Measurements from ENCODE around the gene LIN28A. TPM values are rescaled to one million over a fixed set of nuclear protein-coding genes. Genes with fewer than 3 reads are reported as not detected.
"Not testable (repeated sequence)": the region's sequence is repeated elsewhere in the genome, so short reads cannot be mapped to it uniquely, and the experiment has no call there.

Gene LIN28A
- polyA plus RNA-seq, 1 donor = 0.03 TPM

- no peak overlapping the region for H3K27ac ChIP-seq (ENCODE audit: low read length)
- no CpG with 5 or more reads among the region's 5 CpGs for WGBS (ENCODE audit: insufficient coverage, low lambda C conversion rate)
- no peak overlapping the region for H3K4me3 ChIP-seq (ENCODE audit: low read length)
- no peaks in the 10 kb centered on the region for H3K4me1 ChIP-seq (ENCODE audit: control insufficient read depth, insufficient read depth, low read length)
- H3K36me3 ChIP-seq (ENCODE audit: control insufficient read depth, insufficient read depth, low read length) = no peaks in the 10 kb centered on the region
- no peak for DNase-seq
- no peaks in the 10 kb centered on the region for H3K9me3 ChIP-seq (ENCODE audit: control insufficient read depth, low read depth, low read length)
- peaks cover 4% of the 10 kb centered on the region for H3K27me3 ChIP-seq (ENCODE audit: control insufficient read depth, insufficient read depth, low read length)
Measured at GRCh38 chr1:26372039-26372438, 38.6 kb upstream of the LIN28A start.

GRCh38 chr1:26372611-26373010, 38.0 kb upstream of the LIN28A start, which contains the start of gene ZNF683:
Gene ZNF683 (minus strand): TSS chr1:26372750. CDS start chr1:26368571, 4,179 bp downstream.
- DNase-seq; H3K4me1 ChIP-seq (ENCODE audit: control insufficient read depth, insufficient read depth, low read length); H3K4me3 ChIP-seq (ENCODE audit: low read length); H3K27ac ChIP-seq (ENCODE audit: low read length); H3K9me3 ChIP-seq (ENCODE audit: control insufficient read depth, low read depth, low read length); H3K36me3 ChIP-seq (ENCODE audit: control insufficient read depth, insufficient read depth, low read length); H3K27me3 ChIP-seq (ENCODE audit: control insufficient read depth, insufficient read depth, low read length): not testable (repeated sequence)
- WGBS (ENCODE audit: insufficient coverage, low lambda C conversion rate) = 80% methylated on average over 1 of the region's 3 CpGs

- Histone ChIP-seq H3K27ac (ENCODE audit: low read length) (no peak overlapping the region), H3K4me1 (ENCODE audit: control insufficient read depth, insufficient read depth, low read length) (peaks cover 2% of the 10 kb centered on the region), H3K36me3 (ENCODE audit: control insufficient read depth, insufficient read depth, low read length) (no peaks in the 10 kb centered on the region), H3K9me3 (ENCODE audit: control insufficient read depth, low read depth, low read length) (no peaks in the 10 kb centered on the region), H3K4me3 (ENCODE audit: low read length) (no peak overlapping the region), H3K27me3 (ENCODE audit: control insufficient read depth, insufficient read depth, low read length) (peaks cover 4% of the 10 kb centered on the region)
- no peak for DNase-seq
- no CpG with 5 or more reads among the region's 4 CpGs for WGBS (ENCODE audit: insufficient coverage, low lambda C conversion rate)
Measured at GRCh38 chr1:26373281-26373680, 37.3 kb upstream of the LIN28A start.

- no peak for DNase-seq
- H3K9me3 ChIP-seq (ENCODE audit: control insufficient read depth, low read depth, low read length) = no peaks in the 10 kb centered on the region
- 40% methylated on average over 1 of the region's 2 CpGs for WGBS (ENCODE audit: insufficient coverage, low lambda C conversion rate)
- peaks cover 3% of the 10 kb centered on the region for H3K4me1 ChIP-seq (ENCODE audit: control insufficient read depth, insufficient read depth, low read length)
- H3K36me3 ChIP-seq (ENCODE audit: control insufficient read depth, insufficient read depth, low read length) = no peaks in the 10 kb centered on the region
- H3K27me3 ChIP-seq (ENCODE audit: control insufficient read depth, insufficient read depth, low read length) = peaks cover 4% of the 10 kb centered on the region
- H3K4me3 ChIP-seq (ENCODE audit: low read length) = no peak overlapping the region
- no peak overlapping the region for H3K27ac ChIP-seq (ENCODE audit: low read length)
Measured at GRCh38 chr1:26373789-26374188, 36.8 kb upstream of the LIN28A start.

GRCh38 chr1:26374361-26374760, 36.3 kb upstream of the LIN28A start:
- H3K4me3 ChIP-seq (ENCODE audit: low read length); H3K36me3 ChIP-seq (ENCODE audit: control insufficient read depth, insufficient read depth, low read length); DNase-seq; H3K27ac ChIP-seq (ENCODE audit: low read length); H3K4me1 ChIP-seq (ENCODE audit: control insufficient read depth, insufficient read depth, low read length); H3K27me3 ChIP-seq (ENCODE audit: control insufficient read depth, insufficient read depth, low read length); H3K9me3 ChIP-seq (ENCODE audit: control insufficient read depth, low read depth, low read length): not testable (repeated sequence)
- WGBS (ENCODE audit: insufficient coverage, low lambda C conversion rate) = no CpG with 5 or more reads among the region's 2 CpGs

- Histone ChIP-seq H3K27ac (ENCODE audit: low read length) (no peak overlapping the region), H3K4me1 (ENCODE audit: control insufficient read depth, insufficient read depth, low read length) (peaks cover 3% of the 10 kb centered on the region), H3K27me3 (ENCODE audit: control insufficient read depth, insufficient read depth, low read length) (peaks cover 4% of the 10 kb centered on the region), H3K4me3 (ENCODE audit: low read length) (no peak overlapping the region), H3K9me3 (ENCODE audit: control insufficient read depth, low read depth, low read length) (no peaks in the 10 kb centered on the region), H3K36me3 (ENCODE audit: control insufficient read depth, insufficient read depth, low read length) (no peaks in the 10 kb centered on the region)
- DNase-seq = no peak
- no CpG with 5 or more reads among the region's 6 CpGs for WGBS (ENCODE audit: insufficient coverage, low lambda C conversion rate)
Measured at GRCh38 chr1:26375081-26375480, 35.5 kb upstream of the LIN28A start.

GRCh38 chr1:26376050-26376449, 34.6 kb upstream of the LIN28A start:
- Histone ChIP-seq H3K36me3 (ENCODE audit: control insufficient read depth, insufficient read depth, low read length) (no peaks in the 10 kb centered on the region), H3K27me3 (ENCODE audit: control insufficient read depth, insufficient read depth, low read length) (peaks cover 6% of the 10 kb centered on the region), H3K4me1 (ENCODE audit: control insufficient read depth, insufficient read depth, low read length) (peaks cover 3% of the 10 kb centered on the region), H3K9me3 (ENCODE audit: control insufficient read depth, low read depth, low read length) (no peaks in the 10 kb centered on the region), H3K4me3 (ENCODE audit: low read length) (no peak overlapping the region), H3K27ac (ENCODE audit: low read length) (no peak overlapping the region)
- no peak for DNase-seq
- no CpG with 5 or more reads among the region's 4 CpGs for whole genome bisulfite sequencing (ENCODE audit: insufficient coverage, low lambda C conversion rate)

GRCh38 chr1:26378088-26378878, 32.3 kb upstream of the LIN28A start:
- Histone ChIP-seq H3K4me3 (ENCODE audit: low read length) (no peak overlapping the region), H3K36me3 (ENCODE audit: control insufficient read depth, insufficient read depth, low read length) (no peaks in the 10 kb centered on the region), H3K27me3 (ENCODE audit: control insufficient read depth, insufficient read depth, low read length) (peaks cover 5% of the 10 kb centered on the region), H3K27ac (ENCODE audit: low read length) (peak overlapping the region; percentile 55), H3K9me3 (ENCODE audit: control insufficient read depth, low read depth, low read length) (no peaks in the 10 kb centered on the region), H3K4me1 (ENCODE audit: control insufficient read depth, insufficient read depth, low read length) (peaks cover 3% of the 10 kb centered on the region)
- peak; percentile 36 to 76 for DNase-seq
- no CpG with 5 or more reads among the region's 5 CpGs for WGBS (ENCODE audit: insufficient coverage, low lambda C conversion rate)

GRCh38 chr1:26378879-26379251, 31.8 kb upstream of the LIN28A start:
- Histone ChIP-seq H3K4me3 (ENCODE audit: low read length) (no peak overlapping the region), H3K27ac (ENCODE audit: low read length) (no peak overlapping the region), H3K4me1 (ENCODE audit: control insufficient read depth, insufficient read depth, low read length) (peaks cover 3% of the 10 kb centered on the region), H3K27me3 (ENCODE audit: control insufficient read depth, insufficient read depth, low read length) (peaks cover 5% of the 10 kb centered on the region), H3K9me3 (ENCODE audit: control insufficient read depth, low read depth, low read length) (no peaks in the 10 kb centered on the region), H3K36me3 (ENCODE audit: control insufficient read depth, insufficient read depth, low read length) (no peaks in the 10 kb centered on the region)
- WGBS (ENCODE audit: insufficient coverage, low lambda C conversion rate) = no CpG with 5 or more reads among the region's 3 CpGs
- no peak for DNase-seq

- peaks cover 4% of the 10 kb centered on the region for H3K27me3 ChIP-seq (ENCODE audit: control insufficient read depth, insufficient read depth, low read length)
- H3K9me3 ChIP-seq (ENCODE audit: control insufficient read depth, low read depth, low read length) = no peaks in the 10 kb centered on the region
- H3K36me3 ChIP-seq (ENCODE audit: control insufficient read depth, insufficient read depth, low read length) = no peaks in the 10 kb centered on the region
- no peak overlapping the region for H3K4me3 ChIP-seq (ENCODE audit: low read length)
- WGBS (ENCODE audit: insufficient coverage, low lambda C conversion rate) = 100% methylated on average over 1 of the region's 3 CpGs
- no peak for DNase-seq
- H3K4me1 ChIP-seq (ENCODE audit: control insufficient read depth, insufficient read depth, low read length) = no peaks in the 10 kb centered on the region
- H3K27ac ChIP-seq (ENCODE audit: low read length) = no peak overlapping the region
Measured at GRCh38 chr1:26384076-26384475, 26.5 kb upstream of the LIN28A start.

GRCh38 chr1:26385063-26385462, 25.6 kb upstream of the LIN28A start:
- H3K4me1 ChIP-seq (ENCODE audit: control insufficient read depth, insufficient read depth, low read length); DNase-seq; H3K9me3 ChIP-seq (ENCODE audit: control insufficient read depth, low read depth, low read length); H3K27me3 ChIP-seq (ENCODE audit: control insufficient read depth, insufficient read depth, low read length); H3K36me3 ChIP-seq (ENCODE audit: control insufficient read depth, insufficient read depth, low read length); H3K4me3 ChIP-seq (ENCODE audit: low read length); H3K27ac ChIP-seq (ENCODE audit: low read length): not testable (repeated sequence)
- no CpG with 5 or more reads among the region's 3 CpGs for WGBS (ENCODE audit: insufficient coverage, low lambda C conversion rate)

Data from large intestine (tissue), 3 donors.